Breast epithelium (tissue), 4 donors: Measurements from ENCODE around the gene LINGO3. TPM values are rescaled to one million over a fixed set of nuclear protein-coding genes. Genes with fewer than 3 reads are reported as not detected.
A peak's percentile ranks its signal among the peaks of the same experiment; 100 is the strongest.

Experiments
- DNase-seq, 2 donors: peaks; one replicate each; pipeline ENCODE4 v3.0.0-alpha.2; 2019; ENCODE audit warnings: low spot score in 2 of 2
- H3K27ac ChIP-seq, 2 donors: fragments of 200-600 bp; sonication (generic) in 1 of 2; one replicate each; pipeline ENCODE4 v1.5.1; 2016 to 2019; ENCODE audit warnings: mild to moderate bottlenecking in 1 of 2
- H3K27me3 ChIP-seq, 2 donors: fragments of 200-600 bp; sonication (generic) in 1 of 2; one replicate each; pipeline versions ENCODE4 v1.5.1 to v1.6.0; 2017 to 2019; ENCODE audit warnings: control low read depth in 1 of 2, mild to moderate bottlenecking in 1 of 2
- H3K36me3 ChIP-seq: fragments of 200-600 bp; one replicate; pipeline ENCODE4 v1.5.1; 2019
- H3K4me1 ChIP-seq, 2 donors: fragments of 200-600 bp; sonication (generic); one replicate each; pipeline ENCODE4 v1.5.1; 2016 to 2019; ENCODE audit warnings: control low read depth in 1 of 2
- H3K4me3 ChIP-seq, 3 donors: fragments of 200-600 bp; sonication (generic); 1 replicate in 2 of 3; 2 replicates in 1 of 3; pipeline ENCODE4 v1.5.1; 2016 to 2019; ENCODE audit warnings: mild to moderate bottlenecking in 3 of 3, moderate library complexity in 2 of 3
- H3K9me3 ChIP-seq, 2 donors: fragments of 200-600 bp; sonication (generic) in 1 of 2; one replicate each; pipeline ENCODE4 v1.5.1; 2016 to 2019; ENCODE audit warnings: control low read depth in 1 of 2
- CTCF ChIP-seq, 3 donors: fragments of 450-650 bp; IDR thresholded peaks; one replicate each; pipeline ENCODE4 v1.5.1; 2016 to 2017; ENCODE audit warnings: antibody characterized with exemption in 3 of 3, mild to moderate bottlenecking in 3 of 3, moderate library complexity in 3 of 3
- POLR2A ChIP-seq: fragments of 450-650 bp; IDR thresholded peaks from one replicate; pipeline ENCODE4 v1.6.1; 2016; ENCODE audit warnings: antibody characterized with exemption, mild to moderate bottlenecking, moderate library complexity
- POLR2AphosphoS5 ChIP-seq, 3 donors: sonication (generic); formaldehyde crosslinking; IDR thresholded peaks; one replicate each; pipeline ENCODE4 v1.6.1; 2017; ENCODE audit warnings: antibody characterized with exemption in 3 of 3
- intact Hi-C: fragments of 100-400 bp; cut with DNase I; formaldehyde crosslinking; loops from one replicate; pipeline ENCODE4 v1.15.1; 2023; ENCODE audit warnings: low total_unique reads
- total RNA-seq, 3 donors: library from RNA; depleted of rRNA; stranded (reverse); fragments of >200 nt; gene quantifications; one replicate each; pipeline ENCODE4 v1.1.0, GENCODE V29; 2016

The LINGO3 gene
- total RNA-seq, 3 donors from 2014 or later: 0.16 to 0.33 TPM; not detected in 1

- H3K27me3 ChIP-seq: no peaks in the 10 kb centered on the region
- DNase-seq: no peak
- H3K4me3 ChIP-seq: no peak overlapping the region
- no peak overlapping the region for H3K27ac ChIP-seq
- no peaks in the 10 kb centered on the region for H3K9me3 ChIP-seq
- H3K4me1 ChIP-seq: no peaks in the 10 kb centered on the region
- intact Hi-C loops: no loop called here
- TF ChIP-seq POLR2AphosphoS5 (IDR thresholded peaks at IDR 0.05) (no peak), CTCF (IDR thresholded peaks at IDR 0.05) (no peak), POLR2A (no peak)
- H3K36me3 ChIP-seq: no peaks in the 10 kb centered on the region
Measured at GRCh38 chr19:2342656-2343288, 34.8 kb upstream of the LINGO3 start.

- DNase-seq: no peak
- H3K36me3 ChIP-seq: no peaks in the 10 kb centered on the region
- TF ChIP-seq CTCF (IDR thresholded peaks at IDR 0.05): no peak
- TF ChIP-seq POLR2AphosphoS5 (IDR thresholded peaks at IDR 0.05): no peak
- no peak for TF ChIP-seq POLR2A
- H3K9me3 ChIP-seq: no peaks in the 10 kb centered on the region
- intact Hi-C loops: no loop called here
- H3K4me3 ChIP-seq: no peak overlapping the region
- H3K27ac ChIP-seq: peak overlapping the region in 1 of 2 donors; percentile 62
- H3K4me1 ChIP-seq: no peaks in the 10 kb centered on the region
- H3K27me3 ChIP-seq: no peaks in the 10 kb centered on the region
Measured at GRCh38 chr19:2341982-2342381, 34.0 kb upstream of the LINGO3 start.

GRCh38 chr19:2341244-2341751, 33.3 kb upstream of the LINGO3 start:
- Histone ChIP-seq H3K9me3 (no peaks in the 10 kb centered on the region), H3K27ac (peak overlapping the region in 1 of 2 donors; percentile 62), H3K36me3 (no peaks in the 10 kb centered on the region), H3K27me3 (no peaks in the 10 kb centered on the region), H3K4me1 (no peaks in the 10 kb centered on the region), H3K4me3 (no peak overlapping the region)
- TF ChIP-seq POLR2AphosphoS5 (IDR thresholded peaks at IDR 0.05) (no peak), CTCF (IDR thresholded peaks at IDR 0.05) (no peak), POLR2A (no peak)
- intact Hi-C loops: no loop called here
- DNase-seq: no peak

GRCh38 chr19:2340496-2341243, 32.7 kb upstream of the LINGO3 start:
- Histone ChIP-seq H3K36me3 (no peaks in the 10 kb centered on the region), H3K9me3 (no peaks in the 10 kb centered on the region), H3K27me3 (no peaks in the 10 kb centered on the region), H3K27ac (peak overlapping the region in 1 of 2 donors; percentile 62), H3K4me1 (no peaks in the 10 kb centered on the region), H3K4me3 (no peak overlapping the region)
- TF ChIP-seq POLR2AphosphoS5 (IDR thresholded peaks at IDR 0.05) (no peak), POLR2A (no peak)
- intact Hi-C loops: no loop called here
- no peak for DNase-seq

- H3K27ac ChIP-seq: no peak overlapping the region
- H3K36me3 ChIP-seq: no peaks in the 10 kb centered on the region
- DNase-seq: no peak
- TF ChIP-seq POLR2A: no peak
- no peak for TF ChIP-seq CTCF (IDR thresholded peaks at IDR 0.05)
- no peak for TF ChIP-seq POLR2AphosphoS5 (IDR thresholded peaks at IDR 0.05)
- no peaks in the 10 kb centered on the region for H3K9me3 ChIP-seq
- no peak overlapping the region for H3K4me3 ChIP-seq
- no peaks in the 10 kb centered on the region for H3K4me1 ChIP-seq
- intact Hi-C loops: no loop called here
- no peaks in the 10 kb centered on the region for H3K27me3 ChIP-seq
Measured at GRCh38 chr19:2339644-2340310, 31.8 kb upstream of the LINGO3 start.
